DND-41 (cell line): ENCODE results near the gene CDKL4.

ENCODE experiments used
- ATAC-seq: fragments of 200-7000 bp; cut with Tn5 transposase; 3 replicates; pipeline ENCODE4 v1.9.1; 2021; ENCODE audit warnings: low read depth; ENCODE audit not compliant: insufficient read depth
- DNase-seq: peaks from one replicate; pipeline ENCODE4 v3.0.0-alpha.2; 2020
- H2AFZ ChIP-seq: 2 replicates; pipeline ENCODE4 v1.6.0; 2012; ENCODE audit warnings: low read depth, low read length
- H3K27ac ChIP-seq: 2 replicates; pipeline ENCODE4 v1.5.1; 2012; ENCODE audit warnings: low read length, inconsistent platforms
- H3K27me3 ChIP-seq: fragments of 200-600 bp; sonication (generic); 2 replicates; pipeline ENCODE4 v1.6.0; 2012; ENCODE audit warnings: low read length, mild to moderate bottlenecking, inconsistent platforms; ENCODE audit not compliant: insufficient read depth, poor library complexity
- H3K36me3 ChIP-seq: 2 replicates; pipeline ENCODE4 v1.5.1; 2012; ENCODE audit warnings: low read length, inconsistent platforms; ENCODE audit not compliant: insufficient read depth
- H3K4me1 ChIP-seq: 2 replicates; pipeline ENCODE4 v1.5.1; 2012; ENCODE audit warnings: mild to moderate bottlenecking, low read length; ENCODE audit not compliant: insufficient read depth
- H3K4me2 ChIP-seq: 2 replicates; pipeline ENCODE4 v1.6.0; 2012; ENCODE audit warnings: mild to moderate bottlenecking, moderate library complexity, low read length, inconsistent platforms; ENCODE audit not compliant: insufficient read depth
- H3K4me3 ChIP-seq, 2 experiments: fragments of 200-600 bp in 1 of 2; shearing (Covaris generic) in 1 of 2; 2 replicates each; pipeline ENCODE4 v1.5.1; 2012 to 2016; ENCODE audit warnings: inconsistent platforms in 2 of 2, low read length in 2 of 2, mild to moderate bottlenecking in 2 of 2, low read depth in 1 of 2, moderate library complexity in 1 of 2
- H3K79me2 ChIP-seq: 2 replicates; pipeline ENCODE4 v1.6.0; 2012; ENCODE audit warnings: low read length, inconsistent platforms; ENCODE audit not compliant: insufficient read depth
- H3K9ac ChIP-seq: 2 replicates; pipeline ENCODE4 v1.6.0; 2012; ENCODE audit warnings: low read depth, mild to moderate bottlenecking, inconsistent platforms, low read length, moderate library complexity
- H3K9me3 ChIP-seq: 2 replicates; pipeline ENCODE4 v1.5.1; 2012; ENCODE audit warnings: low read length, moderate library complexity, mild to moderate bottlenecking, inconsistent platforms; ENCODE audit not compliant: insufficient read depth, severe bottlenecking
- H4K20me1 ChIP-seq: 2 replicates; pipeline ENCODE4 v1.6.0; 2012; ENCODE audit warnings: low read length; ENCODE audit not compliant: insufficient read depth
- EZH2 ChIP-seq: IDR thresholded peaks from 3 replicates; pipeline ENCODE4 v1.6.1; 2012; ENCODE audit warnings: borderline replicate concordance, low read depth, mild to moderate bottlenecking, moderate library complexity, low read length, inconsistent platforms; ENCODE audit not compliant: severe bottlenecking
- TF ChIP-seq, protein P1 (sequence below): IDR thresholded peaks from 2 replicates; pipeline ENCODE4 v1.5.1; 2012; ENCODE audit warnings: borderline replicate concordance, low read length, moderate library complexity, mild to moderate bottlenecking; ENCODE audit not compliant: poor library complexity, severe bottlenecking; ENCODE audit errors: extremely low read depth

CDKL4 gene

DNA sequence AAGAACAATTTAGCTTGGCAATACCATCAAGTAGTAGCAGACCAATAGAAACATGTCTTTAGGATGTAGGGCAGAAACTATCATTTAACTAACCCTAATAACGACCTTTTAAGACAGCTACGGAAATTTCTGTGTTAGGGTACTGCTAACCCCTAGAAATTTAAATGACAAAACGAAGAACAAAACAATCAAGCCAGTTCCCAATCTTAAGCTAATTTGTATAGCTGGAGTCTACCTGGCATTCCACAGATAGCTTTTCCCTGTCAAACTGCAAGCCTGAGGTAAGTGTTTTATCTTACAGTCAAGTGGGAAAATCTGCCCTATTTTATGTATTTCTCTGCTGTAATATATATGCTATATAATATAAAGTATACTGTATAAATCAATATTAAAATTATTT, 37.6 kb upstream of the CDKL4 start:
- no peaks in the 10 kb centered on the region for H3K9me3 ChIP-seq
- H4K20me1 ChIP-seq = no peaks in the 10 kb centered on the region
- H3K9ac ChIP-seq = no peak overlapping the region
- H3K27me3 ChIP-seq = no peaks in the 10 kb centered on the region
- no peaks in the 10 kb centered on the region for H3K79me2 ChIP-seq
- no peak overlapping the region for H3K27ac ChIP-seq
- H3K4me3 ChIP-seq = no peak overlapping the region
- H3K4me2 ChIP-seq = no peak overlapping the region
- peaks cover 49% of the 10 kb centered on the region for H3K36me3 ChIP-seq
- DNase-seq (no peak), ATAC-seq (no peak)
- H2AFZ ChIP-seq = no peak overlapping the region
- TF ChIP-seq EZH2 = no peak
- TF ChIP-seq, protein P1, sequence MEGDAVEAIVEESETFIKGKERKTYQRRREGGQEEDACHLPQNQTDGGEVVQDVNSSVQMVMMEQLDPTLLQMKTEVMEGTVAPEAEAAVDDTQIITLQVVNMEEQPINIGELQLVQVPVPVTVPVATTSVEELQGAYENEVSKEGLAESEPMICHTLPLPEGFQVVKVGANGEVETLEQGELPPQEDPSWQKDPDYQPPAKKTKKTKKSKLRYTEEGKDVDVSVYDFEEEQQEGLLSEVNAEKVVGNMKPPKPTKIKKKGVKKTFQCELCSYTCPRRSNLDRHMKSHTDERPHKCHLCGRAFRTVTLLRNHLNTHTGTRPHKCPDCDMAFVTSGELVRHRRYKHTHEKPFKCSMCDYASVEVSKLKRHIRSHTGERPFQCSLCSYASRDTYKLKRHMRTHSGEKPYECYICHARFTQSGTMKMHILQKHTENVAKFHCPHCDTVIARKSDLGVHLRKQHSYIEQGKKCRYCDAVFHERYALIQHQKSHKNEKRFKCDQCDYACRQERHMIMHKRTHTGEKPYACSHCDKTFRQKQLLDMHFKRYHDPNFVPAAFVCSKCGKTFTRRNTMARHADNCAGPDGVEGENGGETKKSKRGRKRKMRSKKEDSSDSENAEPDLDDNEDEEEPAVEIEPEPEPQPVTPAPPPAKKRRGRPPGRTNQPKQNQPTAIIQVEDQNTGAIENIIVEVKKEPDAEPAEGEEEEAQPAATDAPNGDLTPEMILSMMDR = no peak
- no peaks in the 10 kb centered on the region for H3K4me1 ChIP-seq

DNA sequence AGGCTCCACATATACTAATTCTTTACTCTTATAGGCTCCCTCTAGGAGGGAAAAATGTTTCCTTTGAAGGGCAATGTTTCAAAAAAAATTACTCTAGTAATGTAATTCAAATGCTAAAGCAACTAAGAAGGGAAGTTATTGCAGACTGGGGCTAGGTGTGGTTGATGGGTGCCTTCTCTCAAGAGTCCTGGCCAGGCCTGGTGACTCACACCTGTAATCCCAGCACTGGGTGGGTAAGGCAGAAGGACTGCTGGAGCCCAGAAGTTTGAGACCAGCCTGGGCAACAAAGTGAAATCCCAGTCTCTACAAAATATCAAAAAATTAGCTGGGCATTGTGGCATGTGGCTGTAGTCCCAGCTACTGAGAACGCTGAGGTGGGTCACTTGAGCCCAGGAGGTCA, 31.2 kb upstream of the CDKL4 start:
- H3K27ac ChIP-seq = no peak overlapping the region
- H4K20me1 ChIP-seq = no peaks in the 10 kb centered on the region
- H3K4me3 ChIP-seq = no peak overlapping the region
- H3K9me3 ChIP-seq = no peaks in the 10 kb centered on the region
- H3K4me2 ChIP-seq = no peak overlapping the region
- ATAC-seq (no peak), DNase-seq (no peak)
- no peaks in the 10 kb centered on the region for H3K27me3 ChIP-seq
- H2AFZ ChIP-seq = no peak overlapping the region
- no peaks in the 10 kb centered on the region for H3K4me1 ChIP-seq
- TF ChIP-seq EZH2 = no peak
- TF ChIP-seq, protein P1 = no peak
- no peaks in the 10 kb centered on the region for H3K79me2 ChIP-seq
- no peak overlapping the region for H3K9ac ChIP-seq
- peaks cover 55% of the 10 kb centered on the region for H3K36me3 ChIP-seq

DNA sequence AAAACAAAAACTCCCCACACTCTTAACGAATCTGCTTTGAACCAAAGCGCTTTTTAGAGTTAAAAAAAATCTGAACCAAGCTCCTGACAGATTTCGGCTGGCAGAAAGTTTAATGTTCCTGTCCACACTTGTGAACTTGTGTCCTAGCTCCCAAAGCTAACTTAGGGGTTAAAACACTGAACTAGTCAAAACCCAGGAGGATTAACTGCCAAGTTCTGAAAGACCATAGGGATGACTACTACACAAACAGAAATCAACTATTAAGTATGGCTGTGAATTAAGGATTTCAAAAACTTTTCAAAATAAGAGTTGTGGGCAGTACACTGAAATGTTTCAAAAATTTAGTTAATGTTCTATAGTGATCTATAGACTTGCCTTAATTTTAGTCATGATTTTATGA, 26.2 kb upstream of the CDKL4 start:
- Histone ChIP-seq H3K4me1 (no peaks in the 10 kb centered on the region), H4K20me1 (no peaks in the 10 kb centered on the region), H2AFZ (no peak overlapping the region), H3K79me2 (no peaks in the 10 kb centered on the region), H3K9me3 (no peaks in the 10 kb centered on the region), H3K27me3 (no peaks in the 10 kb centered on the region), H3K4me2 (no peak overlapping the region), H3K9ac (no peak overlapping the region), H3K27ac (no peak overlapping the region), H3K4me3 (no peak overlapping the region), H3K36me3 (peaks cover 27% of the 10 kb centered on the region)
- no peak for ATAC-seq
- DNase-seq = no peak
- no peak for TF ChIP-seq EZH2
- TF ChIP-seq, protein P1 = no peak

DNA sequence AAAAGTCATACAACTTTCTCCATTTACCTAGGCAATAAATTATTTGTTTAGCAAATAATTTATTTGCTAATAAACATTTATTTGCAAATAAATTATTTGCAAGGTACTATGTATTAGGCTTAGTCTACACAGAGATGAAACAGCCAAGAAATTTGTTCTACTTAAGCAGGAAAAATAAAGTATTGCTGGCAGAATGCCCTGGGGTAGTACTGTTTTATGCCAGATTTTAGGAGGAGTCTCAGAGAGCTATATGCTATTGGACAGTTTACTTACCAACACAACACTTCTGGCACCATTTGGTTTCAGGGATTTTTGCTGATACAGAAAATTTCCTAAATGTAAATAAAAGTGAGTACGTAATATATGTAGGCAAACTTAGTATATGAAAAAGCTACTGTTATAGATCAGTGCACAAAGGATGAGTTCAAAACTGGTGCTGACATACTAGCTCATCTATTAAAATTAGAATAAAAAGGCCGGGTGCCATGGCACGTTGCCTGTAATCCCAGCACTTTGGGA, 23.2 kb upstream of the CDKL4 start:
- H3K36me3 ChIP-seq = peaks cover 31% of the 10 kb centered on the region; the same call in 1 of the 2 replicates
- no peaks in the 10 kb centered on the region for H3K9me3 ChIP-seq
- no peak overlapping the region for H3K4me3 ChIP-seq
- TF ChIP-seq, protein P1 = no peak
- TF ChIP-seq EZH2 = no peak
- no peak overlapping the region for H3K9ac ChIP-seq
- no peak overlapping the region for H3K4me2 ChIP-seq
- no peaks in the 10 kb centered on the region for H3K4me1 ChIP-seq
- H4K20me1 ChIP-seq = no peaks in the 10 kb centered on the region
- no peaks in the 10 kb centered on the region for H3K27me3 ChIP-seq
- no peak overlapping the region for H3K27ac ChIP-seq
- H3K79me2 ChIP-seq = no peaks in the 10 kb centered on the region
- no peak overlapping the region for H2AFZ ChIP-seq
- ATAC-seq (no peak), DNase-seq (no peak)
